KMS-11 (cell line): ENCODE data around the gene CEP70.
"Not testable (repeated sequence)": the region's sequence is repeated elsewhere in the genome, so short reads cannot be mapped to it uniquely, and the experiment has no call there.

ENCODE experiments used
- H2AFZ ChIP-seq: fragments of 200-600 bp; sonication (generic); 2 replicates; pipeline ENCODE4 v1.6.1; 2016; ENCODE audit warnings: antibody characterized with exemption, mixed run types, low read depth
- H3K27ac ChIP-seq: fragments of 200-600 bp; sonication (generic); 2 replicates; pipeline ENCODE4 v1.6.1; 2016; ENCODE audit warnings: mild to moderate bottlenecking, mixed run types
- H3K27me3 ChIP-seq: fragments of 200-600 bp; sonication (generic); 2 replicates; pipeline ENCODE4 v1.6.1; 2017; ENCODE audit warnings: mild to moderate bottlenecking, low read depth, mixed run types, moderate library complexity; ENCODE audit not compliant: insufficient read depth
- H3K36me3 ChIP-seq: fragments of 200-600 bp; sonication (generic); 2 replicates; pipeline ENCODE4 v1.6.1; 2017; ENCODE audit warnings: mild to moderate bottlenecking, mixed run types; ENCODE audit not compliant: insufficient read depth
- H3K4me1 ChIP-seq: fragments of 200-600 bp; sonication (generic); 2 replicates; pipeline ENCODE4 v1.6.1; 2016; ENCODE audit warnings: mild to moderate bottlenecking, low read depth, mixed run types; ENCODE audit not compliant: poor library complexity, severe bottlenecking
- H3K4me2 ChIP-seq: fragments of 200-600 bp; sonication (generic); 2 replicates; pipeline ENCODE4 v1.7.0; 2016; ENCODE audit warnings: mild to moderate bottlenecking, mixed run types
- H3K4me3 ChIP-seq: fragments of 200-600 bp; sonication (generic); IDR thresholded peaks from 2 replicates; pipeline ENCODE4 v1.6.1; 2017; ENCODE audit warnings: low read depth, low read length, mixed read lengths; ENCODE audit not compliant: insufficient read depth
- H3K79me2 ChIP-seq: fragments of 200-600 bp; sonication (generic); 2 replicates; pipeline ENCODE4 v1.6.1; 2016; ENCODE audit warnings: low read depth, mixed run types; ENCODE audit not compliant: insufficient read depth
- H3K9ac ChIP-seq: fragments of 200-600 bp; sonication (generic); 2 replicates; pipeline ENCODE4 v1.6.1; 2016; ENCODE audit warnings: mild to moderate bottlenecking, mixed run types
- H4K20me1 ChIP-seq: fragments of 200-600 bp; sonication (generic); 2 replicates; pipeline ENCODE4 v1.6.1; 2016; ENCODE audit warnings: mild to moderate bottlenecking, mixed run types; ENCODE audit not compliant: insufficient read depth
- CTCF ChIP-seq: fragments of 200-600 bp; sonication (generic); conservative IDR thresholded peaks from 2 replicates; pipeline ENCODE4 v1.6.1; 2017; ENCODE audit warnings: low read depth, mild to moderate bottlenecking, antibody characterized with exemption, low read length, moderate library complexity, mixed read lengths

CEP70 gene

GRCh38 chr3:138507524-138507923 lies 86.5 kb downstream of the CEP70 start:
- Histone ChIP-seq H3K4me2 (no peak overlapping the region), H4K20me1 (no peaks in the 10 kb centered on the region), H3K27me3 (no peaks in the 10 kb centered on the region), H2AFZ (no peak overlapping the region), H3K79me2 (no peaks in the 10 kb centered on the region), H3K9ac (no peak overlapping the region), H3K4me3 (no peak overlapping the region), H3K27ac (no peak overlapping the region), H3K4me1 (peaks cover 5% of the 10 kb centered on the region), H3K36me3 (no peaks in the 10 kb centered on the region)
- no peak for TF ChIP-seq CTCF

- Histone ChIP-seq H3K4me1 (no peaks in the 10 kb centered on the region), H3K9ac (no peak overlapping the region), H4K20me1 (no peaks in the 10 kb centered on the region), H3K4me3 (no peak overlapping the region), H2AFZ (no peak overlapping the region), H3K27me3 (no peaks in the 10 kb centered on the region), H3K27ac (no peak overlapping the region), H3K36me3 (no peaks in the 10 kb centered on the region), H3K79me2 (no peaks in the 10 kb centered on the region), H3K4me2 (no peak overlapping the region)
- no peak for TF ChIP-seq CTCF
Observed at GRCh38 chr3:138498991-138499390, 95.1 kb downstream of the CEP70 start.

GRCh38 chr3:138497851-138498250 lies 96.2 kb downstream of the CEP70 start:
- Histone ChIP-seq H4K20me1 (no peaks in the 10 kb centered on the region), H3K4me3 (no peak overlapping the region), H3K79me2 (no peaks in the 10 kb centered on the region), H2AFZ (no peak overlapping the region), H3K9ac (no peak overlapping the region), H3K36me3 (no peaks in the 10 kb centered on the region), H3K4me2 (no peak overlapping the region), H3K4me1 (no peaks in the 10 kb centered on the region), H3K27ac (no peak overlapping the region), H3K27me3 (no peaks in the 10 kb centered on the region)
- no peak for TF ChIP-seq CTCF

GRCh38 chr3:138497021-138497420 lies 97.0 kb downstream of the CEP70 start:
- no peak overlapping the region for H3K9ac ChIP-seq
- H3K79me2 ChIP-seq: no peaks in the 10 kb centered on the region
- H3K27me3 ChIP-seq: no peaks in the 10 kb centered on the region
- no peak for TF ChIP-seq CTCF
- no peaks in the 10 kb centered on the region for H3K36me3 ChIP-seq
- no peak overlapping the region for H2AFZ ChIP-seq
- no peaks in the 10 kb centered on the region for H3K4me1 ChIP-seq
- no peak overlapping the region for H3K4me2 ChIP-seq
- H4K20me1 ChIP-seq: no peaks in the 10 kb centered on the region
- no peak overlapping the region for H3K4me3 ChIP-seq
- H3K27ac ChIP-seq: no peak overlapping the region

- H3K4me3 ChIP-seq: no peak overlapping the region
- H3K4me1 ChIP-seq: no peaks in the 10 kb centered on the region
- H2AFZ ChIP-seq: no peak overlapping the region
- no peak overlapping the region for H3K27ac ChIP-seq
- no peaks in the 10 kb centered on the region for H4K20me1 ChIP-seq
- H3K79me2 ChIP-seq: no peaks in the 10 kb centered on the region
- H3K27me3 ChIP-seq: no peaks in the 10 kb centered on the region
- no peak overlapping the region for H3K4me2 ChIP-seq
- TF ChIP-seq CTCF: no peak
- H3K36me3 ChIP-seq: no peaks in the 10 kb centered on the region
- no peak overlapping the region for H3K9ac ChIP-seq
Observed at GRCh38 chr3:138496436-138496835, 97.6 kb downstream of the CEP70 start.

GRCh38 chr3:138495638-138496037 lies 98.4 kb downstream of the CEP70 start:
- not testable (repeated sequence) for H3K27me3 ChIP-seq, H3K9ac ChIP-seq

More at GRCh38 chr3:138495638-138496037, 98.4 kb downstream of the CEP70 start:
- H3K36me3 ChIP-seq, H3K79me2 ChIP-seq, H3K27ac ChIP-seq, H3K4me1 ChIP-seq, H3K4me3 ChIP-seq, H2AFZ ChIP-seq, H3K4me2 ChIP-seq, H4K20me1 ChIP-seq: not testable (repeated sequence)
